WTC11 (cell line): ENCODE results near the gene CDC25B. TPM values are rescaled to one million over a fixed set of nuclear protein-coding genes. Genes with fewer than 3 reads are reported as not detected.

Source experiments
- ATAC-seq: fragments of 200-7000 bp; cut with Tn5 transposase; 2 replicates; pipeline ENCODE4 v1.10.0; 2021; ENCODE audit warnings: mild to moderate bottlenecking, moderate library complexity
- CTCF ChIA-PET: fragments of 300-600 bp; sonication (Branson Sonifier 250); formaldehyde crosslinking; loops from one replicate; lab custom pipeline; 2021; ENCODE audit warnings: antibody characterized with exemption; lab: Charles Lee
- POLR2A ChIA-PET: fragments of 350-600 bp; sonication (Branson Sonifier 250); formaldehyde crosslinking; loops from one replicate; lab custom pipeline; 2021; ENCODE audit warnings: antibody characterized with exemption; lab: Charles Lee
- DNase-seq: peaks from one replicate; pipeline ENCODE4 v3.0.0; 2021; ENCODE audit warnings: low spot score
- H3K27ac Mint-ChIP-seq: 2 replicates; pipeline ENCODE4 v1.8.0; 2021; ENCODE audit warnings: mixed read lengths
- H3K27me3 Mint-ChIP-seq: 2 replicates; pipeline ENCODE4 v1.8.0; 2021; ENCODE audit warnings: low read depth, mild to moderate bottlenecking, moderate library complexity, mixed read lengths
- H3K36me3 Mint-ChIP-seq: 2 replicates; pipeline ENCODE4 v1.8.0; 2021; ENCODE audit warnings: mixed read lengths
- H3K4me1 Mint-ChIP-seq: 2 replicates; pipeline ENCODE4 v1.8.0; 2022; ENCODE audit warnings: mixed read lengths
- H3K4me3 Mint-ChIP-seq: 2 replicates; pipeline ENCODE4 v1.8.0; 2021; ENCODE audit warnings: mild to moderate bottlenecking, moderate library complexity, mixed read lengths
- H3K9me3 Mint-ChIP-seq: 2 replicates; pipeline ENCODE4 v1.8.0; 2021; ENCODE audit warnings: mixed read lengths
- CBFB ChIP-seq: sonication (generic); formaldehyde crosslinking; IDR thresholded peaks from 2 replicates; pipeline ENCODE4 v1.8.1; 2022; ENCODE audit warnings: mild to moderate bottlenecking, low read depth, missing genetic modification reagents
- CREB1 ChIP-seq: sonication (generic); formaldehyde crosslinking; IDR thresholded peaks from 2 replicates; pipeline ENCODE4 v1.8.0; 2023; ENCODE audit warnings: mild to moderate bottlenecking, missing genetic modification reagents
- CREM ChIP-seq: sonication (generic); formaldehyde crosslinking; IDR thresholded peaks from 2 replicates; pipeline ENCODE4 v1.8.1; 2022; ENCODE audit warnings: mild to moderate bottlenecking, missing genetic modification reagents, moderate library complexity
- E2F1 ChIP-seq: sonication (generic); formaldehyde crosslinking; IDR thresholded peaks from 2 replicates; pipeline ENCODE4 v1.8.0; 2022; ENCODE audit warnings: mild to moderate bottlenecking, missing genetic modification reagents
- EMX1 ChIP-seq: fragments of 250-450 bp; sonication (Bioruptor Pico); IDR thresholded peaks from 2 replicates; pipeline ENCODE4 v1.8.0; 2021; ENCODE audit warnings: mild to moderate bottlenecking
- MAX ChIP-seq: sonication (generic); formaldehyde crosslinking; IDR thresholded peaks from 2 replicates; pipeline ENCODE4 v1.8.0; 2022; ENCODE audit warnings: mild to moderate bottlenecking, missing genetic modification reagents
- MXD4 ChIP-seq: fragments of 250-450 bp; sonication (Bioruptor Pico); IDR thresholded peaks from 2 replicates; pipeline ENCODE4 v1.8.0; 2021; ENCODE audit warnings: mild to moderate bottlenecking, moderate library complexity, borderline replicate concordance
- PRRX2 ChIP-seq: fragments of 250-450 bp; sonication (Bioruptor Pico); IDR thresholded peaks from 2 replicates; pipeline ENCODE4 v1.8.0; 2021; ENCODE audit warnings: mild to moderate bottlenecking
- SP1 ChIP-seq: sonication (generic); formaldehyde crosslinking; conservative IDR thresholded peaks from 2 replicates; pipeline ENCODE4 v1.8.1; 2022; ENCODE audit warnings: missing genetic modification reagents
- ZNF232 ChIP-seq: sonication (generic); formaldehyde crosslinking; IDR thresholded peaks from 2 replicates; pipeline ENCODE4 v1.8.0; 2022; ENCODE audit warnings: mild to moderate bottlenecking, missing genetic modification reagents
- total RNA-seq: library from RNA; stranded (reverse); gene quantifications from 3 replicates; pipeline ENCODE4 v1.2.3, GENCODE V29; 2021

The CDC25B gene
- total RNA-seq, 1 experiment from 2014 or later: 37.4 TPM

GRCh38 chr20:3854462-3854871 lies 58.4 kb downstream of the CDC25B start:
- ChIA-PET CTCF (interaction anchor here (0.5 to 5.6 kb wide), 47 partner anchors 9 to 1315 kb away, joined by 3 to 48 read pairs (median 4); partner anchors contain the start of genes ADISSP, AP5S1, CENPB and HSPA12B), POLR2A (interaction anchor here (1.0 to 1.6 kb wide), 2 partner anchors 23 to 43 kb away, joined by 3 to 8 read pairs; no protein-coding TSS in a partner anchor)
- peaks cover 3% of the 10 kb centered on the region; the same call in 1 of the 2 replicates for H3K4me1 Mint-ChIP-seq
- ATAC-seq: peak; percentile 71
- TF ChIP-seq ZNF232 (CRISPR knock-in tag) (no peak), PRRX2 (CRISPR knock-in tag) (no peak), MXD4 (CRISPR knock-in tag) (no peak), EMX1 (CRISPR knock-in tag) (no peak), MAX (no peak), CREM (CRISPR knock-in tag) (no peak), CBFB (CRISPR knock-in tag) (no peak), E2F1 (CRISPR knock-in tag) (no peak), CREB1 (CRISPR knock-in tag) (no peak), SP1 (CRISPR knock-in tag) (no peak)
- H3K4me3 Mint-ChIP-seq: no peak overlapping the region
- DNase-seq: peak; percentile 22
- peaks cover 23% of the 10 kb centered on the region for H3K36me3 Mint-ChIP-seq
- no peaks in the 10 kb centered on the region for H3K9me3 Mint-ChIP-seq
- H3K27me3 Mint-ChIP-seq: no peaks in the 10 kb centered on the region
- peak overlapping the region; percentile 36; the same call in 1 of the 2 replicates for H3K27ac Mint-ChIP-seq

Other genes with a start within 250 kb of the CDC25B start
- gene GFRA4, start 132.9 kb upstream of the CDC25B start, total RNA-seq: not detected in 3 replicates
- gene ADAM33, start 114.3 kb upstream of the CDC25B start, total RNA-seq: 5.3 to 7.1 TPM (median 7.0 TPM) in 3 replicates
- 0.04 to 0.11 TPM in 2 of 3 replicates, not detected in the other for gene SIGLEC1, start 83.7 kb upstream of the CDC25B start, total RNA-seq
- gene HSPA12B, start 63.6 kb upstream of the CDC25B start, total RNA-seq: 6.3 to 8.5 TPM (median 8.2 TPM) in 3 replicates
- 109 to 129 TPM (median 113 TPM) in 3 replicates for gene ADISSP, start 28.6 kb upstream of the CDC25B start, total RNA-seq
- gene SPEF1, start 14.9 kb upstream of the CDC25B start, total RNA-seq: 0.41 to 0.72 TPM (median 0.64 TPM) in 3 replicates
- gene CENPB, start 9.6 kb upstream of the CDC25B start, total RNA-seq: 55.3 to 58.7 TPM (median 57.6 TPM) in 3 replicates
- 2.8 to 4.1 TPM (median 3.1 TPM) in 3 replicates for gene AP5S1, start 24.2 kb downstream of the CDC25B start, total RNA-seq
- 23.4 to 26.0 TPM (median 24.4 TPM) in 3 replicates for gene MAVS, start 50.5 kb downstream of the CDC25B start, total RNA-seq
- 60.3 to 63.7 TPM (median 62.7 TPM) in 3 replicates for gene PANK2, start 93.1 kb downstream of the CDC25B start, total RNA-seq
- gene RNF24, start 219.2 kb downstream of the CDC25B start, total RNA-seq: 11.0 to 12.5 TPM (median 11.7 TPM) in 3 replicates